Choroid plexus epithelial cell (primary cell): ENCODE results near the gene BRINP3.

Experiments
- DNase-seq: peaks from one replicate; pipeline ENCODE4 v3.0.0-alpha.2; 2010; ENCODE audit warnings: low read depth
- H3K4me3 ChIP-seq: 2 replicates; pipeline ENCODE4 v1.5.1; 2011; ENCODE audit warnings: low read depth, mild to moderate bottlenecking, control low read depth, low read length, moderate library complexity
- CTCF ChIP-seq: conservative IDR thresholded peaks from 2 replicates; pipeline ENCODE4 v1.5.1; 2011; ENCODE audit warnings: low read depth, mild to moderate bottlenecking, control low read depth, inconsistent platforms, low read length, moderate library complexity

Gene BRINP3

GRCh38 chr1:190455631-190456030 is 22.0 kb downstream of the BRINP3 start:
- H3K4me3 ChIP-seq, result no peak overlapping the region
- no peak for DNase-seq
- no peak for TF ChIP-seq CTCF

GRCh38 chr1:190453550-190453949 is 24.1 kb downstream of the BRINP3 start:
- H3K4me3 ChIP-seq, result no peak overlapping the region
- DNase-seq, result peak; percentile 18
- no peak for TF ChIP-seq CTCF

GRCh38 chr1:190452272-190452848 is 25.3 kb downstream of the BRINP3 start:
- DNase-seq, result no peak
- TF ChIP-seq CTCF, result no peak
- H3K4me3 ChIP-seq, result no peak overlapping the region

GRCh38 chr1:190444464-190444863 is 33.2 kb downstream of the BRINP3 start:
- H3K4me3 ChIP-seq, result no peak overlapping the region
- no peak for DNase-seq
- TF ChIP-seq CTCF, result no peak

GRCh38 chr1:190439447-190439846 is 38.2 kb downstream of the BRINP3 start:
- DNase-seq, result no peak
- no peak for TF ChIP-seq CTCF
- H3K4me3 ChIP-seq, result no peak overlapping the region

GRCh38 chr1:190436615-190437014 is 41.0 kb downstream of the BRINP3 start:
- no peak overlapping the region for H3K4me3 ChIP-seq
- DNase-seq, result peak; percentile 63
- peak; percentile 48 for TF ChIP-seq CTCF

- no peak overlapping the region for H3K4me3 ChIP-seq
- no peak for DNase-seq
- no peak for TF ChIP-seq CTCF
Measured at GRCh38 chr1:190429932-190430331, 47.7 kb downstream of the BRINP3 start.
